ENCODE measurements around the gene LRIG1.

DNA sequence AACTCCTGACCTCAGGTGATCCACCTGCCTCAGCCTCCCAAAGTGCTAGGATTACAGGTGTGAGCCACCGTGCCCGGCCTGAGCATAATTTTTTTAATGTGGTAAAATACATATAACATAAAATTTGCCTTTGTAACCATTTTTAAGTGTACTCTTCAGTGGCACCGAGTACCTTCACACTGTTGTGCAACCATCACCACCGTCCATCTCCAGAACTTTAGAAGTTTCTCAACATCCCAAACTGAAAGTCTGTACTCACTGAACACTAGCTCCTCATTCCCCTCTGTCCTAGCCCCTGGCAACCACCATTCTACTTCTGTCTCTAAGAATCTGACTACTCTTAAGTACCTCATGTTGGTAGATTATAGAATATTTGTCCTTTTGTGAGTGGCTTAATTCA, 35.2 kb downstream of the LRIG1 start:
- TF ChIP-seq, protein P1, sequence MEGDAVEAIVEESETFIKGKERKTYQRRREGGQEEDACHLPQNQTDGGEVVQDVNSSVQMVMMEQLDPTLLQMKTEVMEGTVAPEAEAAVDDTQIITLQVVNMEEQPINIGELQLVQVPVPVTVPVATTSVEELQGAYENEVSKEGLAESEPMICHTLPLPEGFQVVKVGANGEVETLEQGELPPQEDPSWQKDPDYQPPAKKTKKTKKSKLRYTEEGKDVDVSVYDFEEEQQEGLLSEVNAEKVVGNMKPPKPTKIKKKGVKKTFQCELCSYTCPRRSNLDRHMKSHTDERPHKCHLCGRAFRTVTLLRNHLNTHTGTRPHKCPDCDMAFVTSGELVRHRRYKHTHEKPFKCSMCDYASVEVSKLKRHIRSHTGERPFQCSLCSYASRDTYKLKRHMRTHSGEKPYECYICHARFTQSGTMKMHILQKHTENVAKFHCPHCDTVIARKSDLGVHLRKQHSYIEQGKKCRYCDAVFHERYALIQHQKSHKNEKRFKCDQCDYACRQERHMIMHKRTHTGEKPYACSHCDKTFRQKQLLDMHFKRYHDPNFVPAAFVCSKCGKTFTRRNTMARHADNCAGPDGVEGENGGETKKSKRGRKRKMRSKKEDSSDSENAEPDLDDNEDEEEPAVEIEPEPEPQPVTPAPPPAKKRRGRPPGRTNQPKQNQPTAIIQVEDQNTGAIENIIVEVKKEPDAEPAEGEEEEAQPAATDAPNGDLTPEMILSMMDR (IDR thresholded peaks at IDR 0.05; ENCODE audit: poor library complexity) = no peak
- TF ChIP-seq EZH2phosphoT487 (IDR thresholded peaks at IDR 0.05; ENCODE audit: low read depth, severe bottlenecking, unreplicated experiment) = no peak
